H1 (cell line): ENCODE data around the gene ZNF92. TPM values are rescaled to one million over a fixed set of nuclear protein-coding genes. Genes with fewer than 3 reads are reported as not detected.

ENCODE experiments used
- CTCF ChIA-PET: fragments of 300-600 bp; sonication (Branson Sonifier 250); formaldehyde crosslinking; loops from one replicate; lab custom pipeline; 2021; ENCODE audit not compliant: partially characterized antibody; lab: Charles Lee
- POLR2A ChIA-PET: fragments of 300-600 bp; sonication (Branson Sonifier 250); formaldehyde crosslinking; loops from one replicate; lab custom pipeline; 2021; ENCODE audit warnings: inconsistent platforms; ENCODE audit not compliant: partially characterized antibody; lab: Charles Lee
- DNase-seq, 2 experiments: peaks; one replicate each; pipeline versions ENCODE4 v3.0.0 to v3.0.0-alpha.2; 2010 to 2022; ENCODE audit warnings: low spot score in 2 of 2, low read depth in 1 of 2, mixed read lengths in 1 of 2
- FAIRE-seq: peaks from 2 replicates; lab custom pipeline; 2011; peaks lifted over from hg19 to GRCh38; lab: Jason Lieb, UNC
- H2AFZ ChIP-seq: 2 replicates; pipeline ENCODE4 v1.8.1; 2012; ENCODE audit warnings: low read length, inconsistent platforms
- H2AK5ac ChIP-seq: 2 replicates; pipeline ENCODE4 v1.6.1; 2013; ENCODE audit warnings: low read depth, low read length
- H2BK120ac ChIP-seq: replicated peaks from 2 replicates; pipeline ENCODE3; 2013; ENCODE audit warnings: low read depth, low read length, inconsistent platforms
- H2BK12ac ChIP-seq: 2 replicates; pipeline ENCODE4 v1.6.1; 2013; ENCODE audit warnings: low read depth, low read length
- H2BK15ac ChIP-seq: 2 replicates; pipeline ENCODE4 v1.6.1; 2013; ENCODE audit warnings: low read length
- H2BK20ac ChIP-seq: 2 replicates; pipeline ENCODE4 v1.6.1; 2013; ENCODE audit warnings: low read length
- H2BK5ac ChIP-seq: 2 replicates; pipeline ENCODE4 v1.6.1; 2013; ENCODE audit warnings: low read depth, low read length
- H3K14ac ChIP-seq: 2 replicates; pipeline ENCODE4 v1.6.1; 2013; ENCODE audit warnings: inconsistent platforms; ENCODE audit not compliant: insufficient read length
- H3K18ac ChIP-seq: 2 replicates; pipeline ENCODE4 v1.6.1; 2013; ENCODE audit warnings: low read length; ENCODE audit errors: extremely low read depth
- H3K23ac ChIP-seq: 2 replicates; pipeline ENCODE4 v1.6.1; 2013; ENCODE audit warnings: inconsistent platforms; ENCODE audit not compliant: insufficient read length
- H3K23me2 ChIP-seq: 2 replicates; pipeline ENCODE4 v1.6.1; 2013; ENCODE audit warnings: low read depth, low read length
- H3K27ac ChIP-seq: 2 replicates; pipeline ENCODE4 v1.6.1; 2011; ENCODE audit warnings: low read depth, low read length, inconsistent platforms
- H3K27me3 ChIP-seq, 4 experiments: replicated peaks in 1 of 4; 1 replicate in 1 of 4; 2 replicates in 3 of 4; pipeline versions ENCODE4 v1.6.1 to v1.8.1; 2011 to 2013; ENCODE audit warnings: low read length in 3 of 4, mild to moderate bottlenecking in 3 of 4, inconsistent platforms in 2 of 4, mixed read lengths in 2 of 4, moderate library complexity in 1 of 4; ENCODE audit not compliant: control insufficient read depth in 3 of 4, insufficient read depth in 3 of 4; ENCODE audit errors: extremely low read depth in 1 of 4
- H3K36me3 ChIP-seq, 4 experiments: 2 replicates each; pipeline versions ENCODE4 v1.6.1 to v1.8.1; 2011 to 2013; ENCODE audit warnings: mild to moderate bottlenecking in 4 of 4, low read length in 3 of 4, moderate library complexity in 2 of 4, control low read depth in 1 of 4, inconsistent platforms in 1 of 4; ENCODE audit not compliant: insufficient read depth in 4 of 4, control insufficient read depth in 2 of 4
- H3K4ac ChIP-seq: replicated peaks from 2 replicates; pipeline ENCODE3; 2013; ENCODE audit warnings: low read length, low read depth, mixed read lengths, inconsistent platforms; ENCODE audit not compliant: insufficient read length
- H3K4me1 ChIP-seq, 4 experiments: replicated peaks in 1 of 4; 1 replicate in 1 of 4; 2 replicates in 3 of 4; pipeline versions ENCODE4 v1.6.1 to v1.8.1; 2011 to 2013; ENCODE audit warnings: low read length in 3 of 4, inconsistent platforms in 2 of 4, mixed read lengths in 1 of 4; ENCODE audit not compliant: insufficient read depth in 4 of 4, control insufficient read depth in 3 of 4
- H3K4me2 ChIP-seq, 2 experiments: 2 replicates each; pipeline versions ENCODE4 v1.6.1 to v1.8.1; 2011 to 2013; ENCODE audit warnings: low read depth in 2 of 2, low read length in 2 of 2, control low read depth in 1 of 2, inconsistent platforms in 1 of 2, mild to moderate bottlenecking in 1 of 2; ENCODE audit not compliant: insufficient read depth in 1 of 2
- H3K4me3 ChIP-seq, 4 experiments: fragments of 200-600, 300-600 bp in 1 of 4; sonication (generic), shearing (Covaris generic), sonication (Bioruptor Twin) in 1 of 4; 2 replicates each; pipeline versions ENCODE4 v1.5.1 to v1.8.1; 2011 to 2016; ENCODE audit warnings: low read length in 4 of 4, low read depth in 3 of 4, control low read depth in 2 of 4, inconsistent platforms in 2 of 4, mild to moderate bottlenecking in 2 of 4, mixed read lengths in 1 of 4, moderate library complexity in 1 of 4; ENCODE audit not compliant: insufficient read depth in 2 of 4; ENCODE audit errors: extremely low read depth in 1 of 4
- H3K56ac ChIP-seq: replicated peaks from 2 replicates; pipeline ENCODE3; 2013; ENCODE audit warnings: low read depth, mild to moderate bottlenecking, mixed read lengths, low read length, inconsistent platforms; ENCODE audit not compliant: insufficient read length
- H3K79me1 ChIP-seq: 2 replicates; pipeline ENCODE4 v1.6.1; 2013; ENCODE audit warnings: low read depth, low read length, control low read depth
- H3K79me2 ChIP-seq, 2 experiments: 2 replicates each; pipeline versions ENCODE4 v1.6.1 to v1.8.1; 2012 to 2013; ENCODE audit warnings: low read length in 2 of 2, mild to moderate bottlenecking in 2 of 2, inconsistent platforms in 1 of 2; ENCODE audit not compliant: insufficient read depth in 2 of 2, control insufficient read depth in 1 of 2
- H3K9ac ChIP-seq, 4 experiments: replicated peaks in 1 of 4; 1 replicate in 1 of 4; 2 replicates in 3 of 4; pipeline versions ENCODE4 v1.6.1 to v1.8.1; 2011 to 2013; ENCODE audit warnings: low read depth in 3 of 4, low read length in 3 of 4, control low read depth in 2 of 4, mild to moderate bottlenecking in 2 of 4, moderate library complexity in 2 of 4, inconsistent platforms in 1 of 4; ENCODE audit errors: extremely low read depth in 1 of 4
- H3K9me3 ChIP-seq, 2 experiments: 2 replicates each; pipeline versions ENCODE4 v1.6.1 to v1.8.1; 2012 to 2013; ENCODE audit warnings: mild to moderate bottlenecking in 2 of 2, moderate library complexity in 2 of 2, control low read depth in 1 of 2, inconsistent platforms in 1 of 2, low read depth in 1 of 2, low read length in 1 of 2, mixed read lengths in 1 of 2; ENCODE audit not compliant: insufficient read depth in 2 of 2
- H4K20me1 ChIP-seq, 2 experiments: replicated peaks in 1 of 2; 2 replicates each; pipeline versions ENCODE3 to v1.8.1; 2011 to 2013; ENCODE audit warnings: inconsistent platforms in 2 of 2, low read length in 2 of 2, mild to moderate bottlenecking in 1 of 2; ENCODE audit not compliant: insufficient read depth in 2 of 2, control insufficient read depth in 1 of 2
- H4K5ac ChIP-seq: 2 replicates; pipeline ENCODE4 v1.6.1; 2013; ENCODE audit warnings: low read length, low read depth, mixed read lengths, inconsistent platforms; ENCODE audit not compliant: insufficient read length
- H4K8ac ChIP-seq: 2 replicates; pipeline ENCODE4 v1.8.0; 2013; ENCODE audit warnings: mild to moderate bottlenecking, moderate library complexity, low read length, inconsistent platforms; ENCODE audit not compliant: insufficient read depth; ENCODE audit errors: extremely low read depth
- H4K91ac ChIP-seq: replicated peaks from 2 replicates; pipeline ENCODE3; 2013; ENCODE audit warnings: low read length, mixed read lengths, inconsistent platforms; ENCODE audit not compliant: insufficient read length
- EGR1 ChIP-seq: IDR thresholded peaks from 2 replicates; pipeline ENCODE4 v1.6.1; 2011; ENCODE audit warnings: low read depth, low read length, borderline replicate concordance
- EP300 ChIP-seq, 2 experiments: IDR thresholded peaks; 1 replicate in 1 of 2; 2 replicates in 1 of 2; pipeline ENCODE4 v1.6.1; 2011 to 2012; ENCODE audit warnings: low read depth in 2 of 2, low read length in 2 of 2, mild to moderate bottlenecking in 2 of 2, borderline replicate concordance in 1 of 2, inconsistent platforms in 1 of 2, moderate library complexity in 1 of 2
- GABPA ChIP-seq: IDR thresholded peaks from 2 replicates; pipeline ENCODE4 v1.6.1; 2011; ENCODE audit warnings: mild to moderate bottlenecking, low read length, moderate library complexity, borderline replicate concordance; ENCODE audit not compliant: insufficient read depth
- HDAC2 ChIP-seq, 2 experiments: fragments of 300-600 bp in 1 of 2; sonication (generic) in 1 of 2; IDR thresholded peaks; 2 replicates each; pipeline ENCODE4 v1.6.1; 2011 to 2012; ENCODE audit warnings: low read depth in 2 of 2, low read length in 2 of 2, mild to moderate bottlenecking in 2 of 2, moderate library complexity in 2 of 2, borderline replicate concordance in 1 of 2, inconsistent platforms in 1 of 2
- JUND ChIP-seq: IDR thresholded peaks from 2 replicates; pipeline ENCODE4 v1.6.1; 2011; ENCODE audit warnings: mild to moderate bottlenecking, improper control_type of control experiment, low read length
- RFX5 ChIP-seq: IDR thresholded peaks from 2 replicates; pipeline ENCODE4 v1.6.1; 2011; ENCODE audit warnings: low read depth, low read length, improper control_type of control experiment, borderline replicate concordance
- WGBS, 2 experiments: shearing (Covaris generic) in 1 of 2; methylation state at CpG; one replicate each; pipeline versions ENCODE4 v1.1.6 to v1.1.7; 2013 to 2015; ENCODE audit warnings: low lambda C conversion rate in 2 of 2, mixed read lengths in 2 of 2, inconsistent platforms in 1 of 2, low coverage in 1 of 2, missing lambda C conversion rate in 1 of 2; ENCODE audit not compliant: insufficient replicate concordance in 2 of 2, insufficient coverage in 1 of 2, insufficient read length in 1 of 2; ENCODE audit errors: extremely low coverage in 1 of 2, missing lambda C conversion rate in 1 of 2; 5-methylcytosine and 5-hydroxymethylcytosine counted together
- polyA plus RNA-seq, 7 experiments: library from polyadenylated mRNA; depleted of rRNA in 3 of 7; stranded (reverse) in 5 of 7; unstranded in 2 of 7; fragments of >200 nt in 5 of 7; fragments of 200-250 nt in 2 of 7; gene quantifications; 1 replicate in 5 of 7; 2 replicates in 1 of 7; 4 replicates in 1 of 7; pipeline versions ENCODE4 v1.2.1 to v1.2.3, GENCODE V29; 2011 to 2013; ENCODE audit warnings: missing spikeins in 2 of 7, mixed read lengths in 2 of 7
- total RNA-seq: library from RNA; stranded (reverse); fragmentation: NEBNext Ultra II Directional; extraction: Animal tissue kit (Norgen Biotek cat#: 25700); gene quantifications from 2 replicates; pipeline ENCODE4 v1.2.1, GENCODE V29; 2021
- TF ChIP-seq, protein P1 (sequence below): IDR thresholded peaks from 2 replicates; pipeline ENCODE4 v1.6.1; 2011; ENCODE audit warnings: low read depth, mild to moderate bottlenecking, low read length; ENCODE audit not compliant: insufficient read depth

Gene ZNF92
- total and polyA plus RNA-seq, 2 of the 8 experiments (the other 6 are each of a cell fraction or from before 2014, with no cell fraction given) = 2.8 to 39.8 TPM

DNA sequence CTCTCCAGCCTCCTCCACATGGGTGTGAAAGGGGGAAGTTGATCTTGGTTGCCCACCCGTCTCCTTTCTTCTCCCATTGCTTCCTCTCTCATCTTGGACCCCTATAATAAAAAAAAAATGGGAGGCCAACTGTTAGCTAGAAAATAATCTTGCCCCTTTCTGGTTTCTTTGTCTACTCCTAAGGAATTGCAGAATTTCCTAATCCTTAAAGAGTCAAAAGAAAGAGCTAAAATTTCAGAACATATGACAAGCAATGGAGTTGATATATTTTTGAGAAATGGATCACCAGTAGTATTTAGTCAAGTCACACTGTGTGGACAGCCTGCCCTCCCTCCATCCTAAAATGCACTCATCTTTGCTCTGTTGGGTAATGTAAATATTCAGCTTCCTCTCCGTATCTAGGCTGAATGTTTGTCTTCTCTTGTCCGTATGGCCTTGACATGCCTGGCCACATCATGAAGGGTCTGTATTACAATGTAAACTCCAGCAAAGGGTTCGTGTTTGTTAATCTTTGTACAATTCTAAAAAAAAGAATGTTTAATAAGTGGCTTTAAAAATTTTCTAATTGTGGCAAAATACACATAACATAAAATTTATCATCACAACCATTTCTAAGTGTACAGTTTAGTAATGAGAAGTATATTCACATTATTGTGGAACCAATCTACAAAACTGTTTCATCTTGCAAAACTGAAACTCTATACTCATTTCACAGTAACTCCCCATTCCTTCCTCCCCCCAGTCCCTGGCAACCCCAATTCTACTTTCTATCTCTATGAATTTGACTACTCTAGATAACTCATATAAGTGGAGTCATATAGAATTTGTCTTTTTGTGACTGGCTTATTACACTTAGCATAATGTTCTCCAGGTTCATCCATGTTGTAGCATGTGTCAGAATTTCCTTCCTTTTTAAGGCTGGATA is 71.5 kb downstream of the ZNF92 start:
- no peak overlapping the region for H2AFZ ChIP-seq
- no peak for FAIRE-seq
- no peaks in the 10 kb centered on the region for H3K23me2 ChIP-seq
- no peak overlapping the region for H3K27ac ChIP-seq
- no peak overlapping the region for H3K18ac ChIP-seq
- H4K20me1 ChIP-seq = no peaks in the 10 kb centered on the region
- no peak for DNase-seq
- no peaks in the 10 kb centered on the region for H3K4me1 ChIP-seq
- WGBS, 2 experiments = 82% methylated on average over 4 of the region's 4 CpGs; no CpG with 5 or more reads in 1 of the 2 experiments
- no peaks in the 10 kb centered on the region for H3K79me1 ChIP-seq
- peaks cover 23 to 26% of the 10 kb centered on the region in 2 experiments for H3K9me3 ChIP-seq
- no peak overlapping the region for H4K5ac ChIP-seq
- ChIA-PET CTCF (no interaction called here), POLR2A (no interaction called here)
- no peak overlapping the region for H2AK5ac ChIP-seq
- H2BK120ac ChIP-seq = no peak overlapping the region
- no peak overlapping the region for H3K4me2 ChIP-seq
- H2BK15ac ChIP-seq = no peak overlapping the region
- H4K8ac ChIP-seq = no peak overlapping the region
- no peak overlapping the region for H3K4me3 ChIP-seq
- H3K9ac ChIP-seq = no peak overlapping the region
- no peak overlapping the region for H2BK20ac ChIP-seq
- no peak overlapping the region for H2BK5ac ChIP-seq
- H3K14ac ChIP-seq = no peak overlapping the region
- TF ChIP-seq JUND (no peak), EP300 (IDR thresholded peaks at IDR 0.05; ENCODE audit: borderline replicate concordance in 1 of 2, low read depth in 2 of 2, low read length in 2 of 2) (no peak), RFX5 (no peak), GABPA (no peak), HDAC2 (IDR thresholded peaks at IDR 0.05; ENCODE audit: borderline replicate concordance in 1 of 2, low read depth in 2 of 2, low read length in 2 of 2) (no peak), EGR1 (no peak)
- TF ChIP-seq, protein P1, sequence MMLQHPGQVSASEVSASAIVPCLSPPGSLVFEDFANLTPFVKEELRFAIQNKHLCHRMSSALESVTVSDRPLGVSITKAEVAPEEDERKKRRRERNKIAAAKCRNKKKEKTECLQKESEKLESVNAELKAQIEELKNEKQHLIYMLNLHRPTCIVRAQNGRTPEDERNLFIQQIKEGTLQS = no peak
- H3K79me2 ChIP-seq = no peaks in the 10 kb centered on the region
- H3K4ac ChIP-seq = no peak overlapping the region
- H3K56ac ChIP-seq = no peak overlapping the region
- H3K27me3 ChIP-seq = no peaks in the 10 kb centered on the region
- no peaks in the 10 kb centered on the region for H3K36me3 ChIP-seq
- H4K91ac ChIP-seq = no peak overlapping the region
- H3K23ac ChIP-seq = no peak overlapping the region
- H2BK12ac ChIP-seq = no peak overlapping the region
